HG03097 (cell line): ENCODE results near the gene OR9A4.
"Not testable (repeated sequence)": the region's sequence is repeated elsewhere in the genome, so short reads cannot be mapped to it uniquely, and the experiment has no call there.

Source experiments
- ATAC-seq: cut with Tn5 transposase; IDR thresholded peaks from one replicate; pipeline ENCODE4 v1.9.1; 2021; ENCODE audit not compliant: unreplicated experiment, low FRiP score

The OR9A4 gene

DNA sequence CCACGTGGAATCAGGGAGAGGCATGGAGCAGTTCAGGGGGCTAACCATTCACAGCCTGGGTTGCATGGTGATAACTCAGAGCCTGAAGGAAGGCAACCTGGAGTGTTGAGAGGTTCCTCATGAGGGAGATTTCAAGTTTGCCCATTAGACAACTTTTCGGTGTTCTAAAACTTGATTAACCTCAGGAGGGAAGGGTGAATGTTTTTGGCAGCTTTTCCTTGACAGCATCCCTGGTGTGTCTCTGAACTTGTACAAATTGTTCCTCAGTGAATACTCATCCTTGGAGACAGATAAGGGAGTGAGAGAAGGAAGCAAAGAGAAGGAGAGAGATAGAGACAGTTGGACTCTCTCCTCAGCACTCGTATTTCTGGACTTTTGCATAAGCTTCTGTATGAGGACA, at the start of gene OR9A4:
Gene OR9A4 (plus strand): TSS at position 301 of the 400 bp plus-strand sequence. CDS start 2,477 bp downstream, outside the sequence.
- no peak for ATAC-seq

DNA sequence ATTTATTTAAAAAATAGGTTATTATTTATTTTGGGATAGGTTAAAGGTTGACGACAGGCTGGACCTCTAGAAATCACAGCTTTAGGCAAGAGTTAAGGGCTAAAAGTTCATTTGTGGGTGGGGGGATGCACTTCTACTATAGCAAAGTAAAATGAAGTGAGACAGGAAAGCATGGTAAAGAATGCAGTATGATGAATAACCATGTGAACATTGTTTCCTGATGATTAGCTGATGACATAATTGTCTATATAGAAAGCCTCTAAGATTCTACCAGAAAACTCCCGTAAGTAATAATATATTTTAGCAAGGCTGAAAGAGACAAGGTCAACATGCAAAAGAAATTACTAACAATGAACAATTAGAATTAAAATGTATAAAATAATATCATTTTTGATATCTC, 49.2 kb upstream of the OR9A4 start:
- no peak for ATAC-seq

DNA sequence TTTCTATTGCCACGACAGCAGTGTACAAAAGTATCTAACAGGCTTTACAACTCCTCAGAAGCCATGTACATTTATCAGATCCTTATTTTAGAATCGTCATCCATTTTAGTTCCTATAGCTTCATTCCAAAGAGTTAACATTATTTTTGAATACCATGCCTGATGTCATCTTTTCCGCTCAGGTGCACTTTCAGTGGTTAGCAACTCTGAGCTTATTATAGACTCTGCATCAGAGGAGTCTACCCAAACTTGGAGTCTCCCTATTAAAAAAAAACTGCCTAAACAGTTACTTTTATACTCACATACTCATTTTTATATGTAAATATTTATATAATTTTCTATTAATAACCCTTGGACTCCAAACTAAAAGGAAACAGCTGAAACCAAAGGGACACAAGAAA, 43.3 kb upstream of the OR9A4 start:
- no peak for ATAC-seq

DNA sequence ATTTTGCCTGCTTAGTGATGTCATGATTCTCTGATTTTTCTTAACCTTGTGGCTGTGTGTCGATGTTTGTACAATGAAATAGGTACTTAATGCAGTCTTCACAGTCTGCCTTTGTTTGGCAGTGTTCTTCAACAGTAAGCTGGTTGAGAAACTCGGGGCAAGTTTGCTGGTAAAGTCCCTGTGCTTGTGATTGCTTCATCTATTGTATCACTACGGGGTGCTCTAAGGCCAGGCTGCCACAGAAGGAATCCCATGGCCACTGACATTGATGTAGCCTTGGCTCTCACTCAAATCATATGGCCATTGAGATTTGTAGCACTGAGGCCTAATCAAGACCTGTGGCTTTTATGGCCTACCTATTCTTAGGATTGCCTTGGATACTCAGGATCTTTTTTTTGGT, 41.4 kb upstream of the OR9A4 start:
- ATAC-seq = no peak

DNA sequence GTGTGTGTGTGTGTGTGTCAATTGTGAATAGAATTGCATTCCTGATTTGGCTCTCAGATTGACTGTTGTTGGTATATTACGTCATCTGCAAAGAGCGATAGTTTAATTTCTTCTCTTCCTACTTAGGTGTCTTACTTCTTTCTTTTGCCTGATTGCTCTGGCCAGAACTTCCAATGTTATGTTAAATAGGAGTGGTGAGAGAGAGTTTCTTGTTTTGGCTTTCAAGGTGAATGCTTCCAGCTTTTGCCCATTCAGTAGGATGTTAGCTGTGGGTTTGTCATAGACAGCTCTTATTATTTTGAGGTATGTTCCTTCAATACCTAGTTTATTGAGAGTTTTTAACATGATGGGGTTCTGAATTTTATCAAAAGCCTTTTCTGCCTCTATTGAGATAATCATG, 40.7 kb upstream of the OR9A4 start:
- no peak for ATAC-seq

DNA sequence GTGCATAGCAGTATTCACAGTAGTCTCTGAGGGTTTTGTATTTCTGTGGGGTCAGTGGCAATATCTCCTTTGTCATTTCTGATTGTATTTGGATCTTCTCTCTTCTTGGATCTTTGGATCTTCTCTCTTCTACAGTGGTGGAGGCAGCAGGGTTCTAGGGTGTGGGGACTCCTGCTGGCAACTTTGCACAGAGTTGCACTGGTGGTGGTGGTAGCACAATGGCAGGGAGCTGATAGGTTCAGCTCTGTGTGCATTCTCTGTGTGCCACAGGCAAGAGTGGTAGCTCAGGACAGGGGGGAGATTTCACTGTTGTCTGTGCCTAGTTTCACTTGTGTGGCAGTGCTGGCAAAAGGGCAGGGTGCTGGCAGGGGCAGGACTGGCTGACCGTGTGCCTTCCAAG, 39.8 kb upstream of the OR9A4 start:
- ATAC-seq = no peak

DNA sequence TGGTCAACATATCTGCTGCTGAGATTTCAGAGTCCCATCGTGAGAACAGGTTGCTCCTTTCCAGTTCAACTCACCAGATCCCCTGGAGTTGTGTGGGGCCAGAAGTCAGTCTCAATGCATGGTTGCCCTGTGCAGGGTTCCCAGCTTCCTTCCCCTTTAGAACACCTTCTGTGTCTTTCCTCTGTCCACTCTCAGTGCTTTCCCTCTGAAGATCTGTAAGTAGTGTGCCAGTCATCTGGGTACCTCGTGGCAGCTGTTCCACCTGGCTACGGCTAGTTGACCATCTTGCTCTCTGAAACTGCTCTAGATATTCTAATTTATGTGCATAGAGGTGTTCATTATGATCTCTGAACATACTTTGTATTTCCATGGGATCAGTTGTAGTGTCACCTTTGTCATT, 38.8 kb upstream of the OR9A4 start:
- no peak for ATAC-seq

DNA sequence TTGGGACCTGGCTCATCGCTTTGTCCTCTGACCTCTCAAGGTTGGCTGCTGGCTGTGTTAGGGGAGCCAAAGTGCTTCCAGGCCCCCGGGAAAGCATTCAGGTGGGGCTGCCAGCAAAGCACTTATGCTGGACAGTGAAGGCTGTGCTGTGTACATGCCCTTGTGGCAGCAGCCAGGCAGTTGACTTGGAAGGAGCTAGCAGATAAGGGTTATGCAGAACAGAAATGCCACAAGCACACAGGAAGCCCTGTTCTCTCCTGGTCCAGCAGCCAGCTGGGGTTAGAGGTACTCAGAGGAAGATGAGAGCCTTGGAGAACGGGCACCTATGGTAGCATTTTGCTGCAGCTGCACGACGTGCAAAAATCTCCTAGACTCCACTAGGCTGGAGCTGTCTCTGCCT, 35.2 kb upstream of the OR9A4 start:
- ATAC-seq = no peak

DNA sequence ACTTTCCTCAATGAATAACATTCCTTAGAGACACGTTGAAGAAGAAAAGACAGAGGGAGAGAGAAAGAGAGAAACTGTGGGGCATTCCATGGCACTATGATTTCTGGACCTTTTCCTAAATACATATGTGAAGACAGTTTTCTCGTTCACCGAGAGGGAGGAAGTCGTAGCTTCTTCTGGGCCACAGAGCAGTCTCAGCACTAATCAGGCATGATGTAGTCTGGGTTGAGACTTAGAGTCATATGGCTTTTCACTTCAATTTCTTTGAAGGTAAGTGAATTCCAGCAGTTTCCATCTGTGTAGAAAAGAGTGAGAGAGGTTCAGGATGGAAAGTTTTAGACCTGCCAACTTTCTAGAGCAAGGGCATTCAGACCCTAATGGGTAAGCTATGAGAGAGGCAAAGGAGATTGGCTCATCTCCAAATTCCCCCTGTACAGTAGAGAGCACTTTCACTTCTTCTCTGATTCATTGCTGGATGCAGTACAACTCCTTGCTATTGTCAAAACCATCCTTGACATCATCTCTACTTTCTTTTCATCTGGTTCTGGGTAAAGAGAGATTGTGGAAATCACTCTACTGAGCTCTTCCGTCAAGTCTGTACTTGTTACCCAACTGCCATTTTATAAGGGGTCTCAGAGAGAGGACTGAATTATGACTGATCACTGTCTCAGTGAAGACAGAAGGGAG, 31.5 kb upstream of the OR9A4 start:
- ATAC-seq = no peak

GRCh38 chr7:141889321-141889720, 26.9 kb upstream of the OR9A4 start:
- no peak for ATAC-seq

DNA sequence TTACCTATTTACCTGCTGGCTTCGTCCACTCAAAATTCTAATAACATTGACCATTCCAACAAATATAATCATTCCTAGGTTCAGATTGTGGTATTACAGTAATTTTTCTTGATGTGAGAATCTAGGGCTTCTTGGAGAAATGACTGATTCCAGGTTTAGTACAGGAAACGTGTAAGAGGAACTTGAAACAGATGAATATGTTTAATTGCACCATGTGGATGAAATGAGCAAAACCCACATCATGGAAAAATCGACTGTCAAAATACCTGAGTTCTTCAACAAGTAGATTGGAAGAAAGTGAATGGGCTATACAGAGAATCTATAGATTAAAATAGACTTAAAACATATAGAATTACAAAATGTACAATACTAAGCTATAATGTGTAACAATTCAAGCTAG, 24.9 kb upstream of the OR9A4 start:
- ATAC-seq = no peak

GRCh38 chr7:141899366-141899765, 16.8 kb upstream of the OR9A4 start:
- not testable (repeated sequence) for ATAC-seq

- ATAC-seq = no peak
Measured at GRCh38 chr7:141906285-141906684, 9.9 kb upstream of the OR9A4 start.

DNA sequence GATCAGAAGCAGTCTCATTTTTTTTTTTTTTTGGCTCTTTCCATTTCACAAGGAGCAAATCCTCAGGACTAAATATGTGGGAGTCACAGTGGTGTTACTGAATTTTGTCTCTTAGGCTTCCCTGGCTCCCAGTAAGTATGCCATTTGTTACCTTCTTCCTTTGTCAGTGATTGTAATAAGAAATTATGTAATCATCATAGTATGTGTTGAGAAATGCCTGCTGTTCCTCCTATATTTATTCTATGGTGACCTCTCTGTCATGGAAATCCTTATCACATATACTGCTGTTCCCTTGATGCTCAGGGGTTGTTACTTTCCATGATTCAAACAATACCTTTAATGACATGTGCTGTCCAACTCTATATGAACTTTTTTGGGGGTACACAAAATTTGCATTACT, 4.8 kb upstream of the OR9A4 start:
- no peak for ATAC-seq

DNA sequence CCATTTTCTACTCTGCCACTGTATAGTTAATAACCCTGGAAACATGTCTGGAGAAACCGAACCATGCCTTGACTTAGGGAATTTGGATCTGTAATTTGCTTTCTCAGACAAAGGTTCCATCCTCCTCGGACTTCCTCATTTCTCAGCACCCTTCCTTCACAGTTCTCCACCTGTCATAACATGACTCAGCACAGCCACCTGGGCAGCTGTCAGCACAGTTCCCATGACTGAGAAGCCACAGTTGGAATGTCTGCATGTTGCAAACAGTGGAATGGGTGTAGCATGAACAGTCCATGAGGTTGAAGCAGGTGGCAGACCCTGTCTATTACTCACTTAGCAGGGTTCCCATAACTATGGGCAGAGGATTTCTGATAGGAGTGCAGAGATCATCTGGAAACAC, 634 bp upstream of the OR9A4 start:
- ATAC-seq = no peak

- no peak for ATAC-seq
Measured at GRCh38 chr7:141920281-141920680, 4.1 kb downstream of the OR9A4 start.

GRCh38 chr7:141928146-141928844, 12.1 kb downstream of the OR9A4 start:
- ATAC-seq = no peak

GRCh38 chr7:141928845-141929195, 12.6 kb downstream of the OR9A4 start:
- no peak for ATAC-seq

DNA sequence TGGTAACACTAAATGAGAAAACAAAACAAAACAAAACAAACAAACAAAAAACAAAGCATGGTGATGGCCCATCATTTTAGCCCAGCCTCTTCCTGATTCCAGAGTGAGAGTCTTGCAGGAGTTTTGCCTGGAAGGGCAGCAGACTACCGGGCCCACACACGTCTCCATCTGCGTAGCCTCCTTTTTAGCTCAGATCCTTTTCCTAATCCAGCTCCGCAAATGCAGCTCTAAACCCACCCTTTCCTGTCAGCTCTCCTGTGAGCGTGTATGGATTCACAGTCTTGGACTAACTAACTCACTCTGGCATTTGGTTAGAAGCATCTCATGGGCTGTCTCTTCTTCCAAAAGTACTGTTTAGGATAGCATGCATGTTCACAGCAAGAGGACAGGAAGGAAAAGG, 14.0 kb downstream of the OR9A4 start:
- no peak for ATAC-seq

DNA sequence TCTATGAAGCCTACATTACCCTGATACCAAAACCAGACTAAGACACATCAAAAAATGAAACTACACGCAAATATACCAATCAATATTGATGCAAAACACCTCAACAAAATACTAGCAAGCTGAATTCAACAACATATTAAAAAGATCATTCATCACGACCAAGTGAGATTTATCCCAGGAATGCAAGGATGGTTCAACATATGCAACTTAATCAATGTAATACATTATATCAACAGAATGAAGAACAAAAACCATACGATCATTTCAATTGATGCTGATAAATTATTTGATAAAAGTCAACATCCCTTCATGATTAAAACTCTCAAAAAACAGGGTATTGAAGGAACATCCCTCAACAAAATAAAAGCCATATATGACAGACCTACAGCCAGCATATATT, 24.9 kb downstream of the OR9A4 start:
- no peak for ATAC-seq

DNA sequence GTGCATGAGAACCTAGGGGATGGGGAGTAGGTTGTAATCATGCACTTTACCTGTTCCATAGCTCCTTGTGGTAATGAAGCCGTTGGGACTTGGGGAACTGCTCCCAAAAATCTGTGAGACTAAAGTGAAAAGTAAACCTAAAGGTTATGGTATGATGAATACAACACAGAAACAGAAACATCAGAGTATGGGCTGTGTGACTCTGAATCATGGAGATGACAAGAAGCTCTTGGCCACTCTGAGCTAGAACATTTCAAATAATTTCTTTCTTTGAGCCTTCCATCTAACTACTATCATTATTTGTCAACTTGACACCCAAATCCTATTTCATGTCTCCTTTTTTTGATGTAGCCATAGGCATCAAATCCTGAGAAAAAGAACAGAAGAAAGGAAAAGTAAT, 27.6 kb downstream of the OR9A4 start:
- no peak for ATAC-seq

DNA sequence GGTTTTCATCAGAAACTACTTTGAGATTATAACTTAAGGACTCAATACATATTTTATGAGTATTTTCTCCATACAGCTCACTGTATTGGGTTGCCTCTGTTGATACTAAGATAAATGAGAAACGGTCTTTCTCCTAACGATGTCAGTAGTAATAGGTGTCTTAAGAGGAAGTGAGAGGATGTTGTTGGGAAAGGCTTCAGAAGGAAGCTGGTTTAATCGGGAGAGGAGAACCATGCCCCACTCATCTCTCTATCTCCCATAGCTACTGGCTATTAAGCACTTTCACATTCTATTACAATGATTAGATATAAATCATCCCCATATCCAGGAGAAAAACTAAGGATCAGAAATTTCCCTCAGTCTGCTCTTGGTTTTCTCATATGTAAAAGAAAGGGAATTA, 28.6 kb downstream of the OR9A4 start:
- no peak for ATAC-seq

- no peak for ATAC-seq
Measured at GRCh38 chr7:141945356-141945755, 29.2 kb downstream of the OR9A4 start.
